Measurements from ENCODE around the gene PIH1D2.
A peak's percentile ranks its signal among the peaks of the same experiment; 100 is the strongest.
"Not testable (repeated sequence)": the region's sequence is repeated elsewhere in the genome, so short reads cannot be mapped to it uniquely, and the experiment has no call there.

PIH1D2 gene

DNA sequence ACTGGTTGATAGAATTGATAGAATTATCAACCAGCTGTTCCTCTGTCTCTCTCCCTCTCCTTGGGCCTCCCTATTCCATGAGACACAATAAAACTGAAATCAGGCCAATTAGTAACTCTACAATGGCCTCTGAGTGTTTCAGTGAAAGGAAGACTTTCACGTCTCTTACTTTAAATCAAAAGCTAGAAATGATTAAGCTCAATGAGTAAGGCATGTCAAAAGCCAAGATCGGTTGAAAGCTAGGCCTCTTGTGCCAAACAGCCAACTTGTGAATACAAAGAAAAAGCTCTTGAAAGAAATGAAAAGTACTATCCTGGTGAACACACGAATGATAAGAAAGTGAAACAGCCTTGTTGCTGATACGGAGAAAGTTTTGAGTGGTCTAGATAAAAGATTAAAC is 16.6 kb downstream of the PIH1D2 start:
- DNase-seq (ENCODE audit: low spot score) = no peak
- TF ChIP-seq, protein P1, sequence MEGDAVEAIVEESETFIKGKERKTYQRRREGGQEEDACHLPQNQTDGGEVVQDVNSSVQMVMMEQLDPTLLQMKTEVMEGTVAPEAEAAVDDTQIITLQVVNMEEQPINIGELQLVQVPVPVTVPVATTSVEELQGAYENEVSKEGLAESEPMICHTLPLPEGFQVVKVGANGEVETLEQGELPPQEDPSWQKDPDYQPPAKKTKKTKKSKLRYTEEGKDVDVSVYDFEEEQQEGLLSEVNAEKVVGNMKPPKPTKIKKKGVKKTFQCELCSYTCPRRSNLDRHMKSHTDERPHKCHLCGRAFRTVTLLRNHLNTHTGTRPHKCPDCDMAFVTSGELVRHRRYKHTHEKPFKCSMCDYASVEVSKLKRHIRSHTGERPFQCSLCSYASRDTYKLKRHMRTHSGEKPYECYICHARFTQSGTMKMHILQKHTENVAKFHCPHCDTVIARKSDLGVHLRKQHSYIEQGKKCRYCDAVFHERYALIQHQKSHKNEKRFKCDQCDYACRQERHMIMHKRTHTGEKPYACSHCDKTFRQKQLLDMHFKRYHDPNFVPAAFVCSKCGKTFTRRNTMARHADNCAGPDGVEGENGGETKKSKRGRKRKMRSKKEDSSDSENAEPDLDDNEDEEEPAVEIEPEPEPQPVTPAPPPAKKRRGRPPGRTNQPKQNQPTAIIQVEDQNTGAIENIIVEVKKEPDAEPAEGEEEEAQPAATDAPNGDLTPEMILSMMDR (IDR thresholded peaks at IDR 0.05; ENCODE audit: extremely low read depth, insufficient read depth, missing control alignments) = no peak
- in situ Hi-C loops (cut with MboI; ENCODE audit: low pct_unique_long_range_greater_than_20kb, low sequenced_read_pairs, unreplicated experiment) = no loop called here

DNA sequence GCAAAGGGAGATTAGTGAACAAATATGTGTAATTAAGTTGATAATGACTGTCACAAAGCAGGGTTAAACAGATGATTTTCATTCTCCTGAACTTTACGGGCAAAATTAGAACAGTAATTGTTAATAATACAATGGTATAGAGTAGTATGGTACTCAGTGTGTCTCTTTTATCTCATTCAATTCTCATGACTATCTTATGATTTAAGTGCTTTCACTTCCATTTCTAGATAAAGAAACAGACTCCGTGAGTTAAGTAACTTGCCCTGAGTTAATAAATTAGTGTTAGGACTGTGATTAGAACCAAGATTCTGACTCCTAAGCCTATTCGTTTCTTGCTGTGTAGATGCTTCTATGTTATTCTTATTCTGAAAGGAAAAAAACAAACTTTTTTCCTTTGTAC is 22.0 kb downstream of the PIH1D2 start:
- TF ChIP-seq, protein P1 (IDR thresholded peaks at IDR 0.05; ENCODE audit: extremely low read depth, insufficient read depth, missing control alignments) = no peak
- DNase-seq (ENCODE audit: low spot score) = peak; percentile 27
- in situ Hi-C loops (cut with MboI; ENCODE audit: low pct_unique_long_range_greater_than_20kb, low sequenced_read_pairs, unreplicated experiment) = no loop called here

DNA sequence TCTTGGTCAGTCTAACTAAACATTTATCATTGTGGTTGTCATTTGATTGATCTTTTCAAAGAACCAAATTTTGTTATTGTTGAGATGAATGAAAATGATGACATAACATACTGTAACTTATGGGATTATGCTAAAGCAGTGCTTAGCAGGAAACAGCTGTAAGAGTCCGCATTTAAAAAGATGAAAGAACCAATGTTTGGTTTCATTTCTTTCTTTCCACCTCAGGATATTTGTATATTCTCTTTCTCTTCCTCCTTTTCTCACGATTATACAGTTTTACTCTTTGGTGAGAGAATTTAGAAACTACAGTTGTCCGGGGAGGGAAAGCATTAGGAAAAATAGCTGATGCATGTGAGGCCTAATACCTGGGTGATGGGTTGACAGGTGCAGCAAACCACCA is 23.1 kb downstream of the PIH1D2 start:
- DNase-seq (ENCODE audit: low spot score) = peak; percentile 38
- TF ChIP-seq, protein P1 (IDR thresholded peaks at IDR 0.05; ENCODE audit: extremely low read depth, insufficient read depth, missing control alignments) = no peak
- in situ Hi-C loops (cut with MboI; ENCODE audit: low pct_unique_long_range_greater_than_20kb, low sequenced_read_pairs, unreplicated experiment) = no loop called here

DNA sequence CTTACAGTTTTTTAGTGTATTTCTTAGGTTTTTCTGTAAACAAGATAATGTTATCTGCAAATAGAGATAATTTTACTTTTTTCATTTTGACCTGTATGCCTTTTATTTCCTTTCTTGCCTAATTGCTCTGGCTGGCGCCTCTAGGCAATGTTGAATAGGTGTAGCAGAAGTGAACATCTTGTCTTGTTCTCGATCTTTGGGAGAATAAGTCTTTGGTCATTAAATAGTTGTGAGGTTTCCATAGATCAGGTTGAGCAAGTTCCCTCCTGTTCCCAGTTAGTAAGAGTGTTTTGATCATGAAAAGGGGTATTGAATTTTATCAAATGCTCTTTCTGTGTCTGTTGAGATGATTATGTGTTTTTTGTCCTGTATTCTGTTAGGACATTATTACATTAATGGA is 24.0 kb downstream of the PIH1D2 start:
- in situ Hi-C loops (cut with MboI; ENCODE audit: low pct_unique_long_range_greater_than_20kb, low sequenced_read_pairs, unreplicated experiment) = no loop called here
- TF ChIP-seq, protein P1 (IDR thresholded peaks at IDR 0.05; ENCODE audit: extremely low read depth, insufficient read depth, missing control alignments) = no peak

DNA sequence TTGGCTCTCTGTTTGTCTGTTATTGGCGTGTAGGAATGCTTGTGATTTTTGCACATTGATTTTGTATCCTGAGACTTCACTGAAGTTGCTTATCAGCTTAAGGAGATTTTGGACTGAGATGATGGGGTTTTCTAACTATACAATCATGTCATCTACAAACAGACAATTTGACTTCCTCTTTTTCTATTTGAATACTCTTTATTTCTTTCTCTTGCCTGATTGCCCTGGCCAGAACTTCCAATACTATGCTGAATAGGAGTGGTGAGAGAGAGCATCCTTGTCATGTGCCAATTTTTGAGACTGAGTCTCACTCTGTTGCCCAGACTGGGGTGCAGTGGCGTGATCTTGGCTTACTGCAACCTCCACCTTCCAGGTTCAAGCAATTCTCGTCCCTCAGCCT is 25.6 kb downstream of the PIH1D2 start:
- in situ Hi-C loops (cut with MboI; ENCODE audit: low pct_unique_long_range_greater_than_20kb, low sequenced_read_pairs, unreplicated experiment); DNase-seq (ENCODE audit: low spot score): not testable (repeated sequence)

More for the DNA sequence above, 24.0 kb downstream of the PIH1D2 start:
- DNase-seq (ENCODE audit: low spot score) = no peak

DNA sequence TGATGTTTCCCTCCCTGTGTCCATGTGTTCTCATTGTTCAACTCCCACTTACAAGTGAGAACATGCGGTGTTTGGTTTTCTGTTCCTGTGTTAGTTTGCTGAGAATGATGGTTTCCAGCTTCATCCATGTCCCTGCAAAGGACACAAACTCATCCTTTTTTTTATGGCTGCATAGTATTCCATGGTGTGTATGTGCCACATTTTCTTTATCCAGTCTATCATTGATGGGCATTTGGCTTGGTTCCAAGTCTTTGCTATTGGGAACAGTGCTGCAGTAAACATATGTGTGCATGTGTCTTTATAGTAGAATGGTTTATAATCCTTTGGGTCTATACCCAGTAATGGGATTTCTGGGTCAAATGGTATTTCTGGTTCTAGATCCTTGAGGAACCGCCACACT is 27.2 kb downstream of the PIH1D2 start:
- not testable (repeated sequence) for DNase-seq (ENCODE audit: low spot score)

DNA sequence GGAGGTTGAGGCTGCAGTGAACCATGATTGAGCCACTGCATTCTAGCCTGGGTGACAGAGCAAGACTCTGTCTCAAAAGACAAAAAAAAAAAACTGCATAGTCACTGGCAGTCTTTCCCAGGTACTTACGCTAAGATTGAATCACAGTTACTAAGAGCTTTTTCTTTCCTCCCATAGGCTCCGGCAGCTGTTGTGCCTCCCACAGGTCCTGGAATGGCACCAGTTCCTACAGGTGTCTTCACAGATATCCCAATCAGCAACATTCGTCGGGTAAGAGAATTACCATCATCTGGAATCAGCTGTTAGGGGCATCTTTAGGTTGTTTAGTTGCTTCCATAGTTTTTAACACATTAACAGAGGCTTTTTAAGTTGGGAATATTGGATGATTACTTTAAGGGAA is 28.9 kb downstream of the PIH1D2 start:
- TF ChIP-seq, protein P1 (IDR thresholded peaks at IDR 0.05; ENCODE audit: extremely low read depth, insufficient read depth, missing control alignments) = no peak
- DNase-seq (ENCODE audit: low spot score) = no peak
- in situ Hi-C loops (cut with MboI; ENCODE audit: low pct_unique_long_range_greater_than_20kb, low sequenced_read_pairs, unreplicated experiment) = no loop called here

More for the DNA sequence above, 27.2 kb downstream of the PIH1D2 start:
- in situ Hi-C loops (cut with MboI; ENCODE audit: low pct_unique_long_range_greater_than_20kb, low sequenced_read_pairs, unreplicated experiment) = not testable (repeated sequence)

DNA sequence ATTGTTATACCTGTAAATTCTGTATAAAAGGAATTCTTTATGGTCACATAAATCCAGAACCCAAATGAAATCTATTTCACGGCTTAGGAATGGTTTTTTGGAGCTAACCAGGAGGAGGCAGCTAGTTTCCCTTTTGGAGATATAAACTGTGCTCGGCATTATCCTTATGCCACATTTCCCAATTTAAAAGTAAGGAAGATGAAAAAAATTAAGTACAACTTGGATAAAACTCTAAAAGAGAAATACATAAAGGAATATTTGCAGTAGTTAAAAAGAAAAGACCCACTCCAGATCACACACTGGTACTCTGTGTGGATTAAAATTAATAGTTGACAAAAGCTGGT is 30.9 kb downstream of the PIH1D2 start:
- in situ Hi-C loops (cut with MboI; ENCODE audit: low pct_unique_long_range_greater_than_20kb, low sequenced_read_pairs, unreplicated experiment) = no loop called here
- no peak for DNase-seq (ENCODE audit: low spot score)
- TF ChIP-seq, protein P1 (IDR thresholded peaks at IDR 0.05; ENCODE audit: extremely low read depth, insufficient read depth, missing control alignments) = no peak
